HEK293 (cell line): ENCODE data around the gene SLC5A1.

ENCODE experiments used
- CTCF ChIA-PET: fragments of 350-600 bp; formaldehyde crosslinking; extraction: SDS; loops from one replicate; lab custom pipeline; 2021; ENCODE audit warnings: antibody characterized with exemption; lab: Yijun Ruan, JAX
- POLR2A ChIA-PET: fragments of 300-600 bp; formaldehyde crosslinking; extraction: SDS; loops from one replicate; lab custom pipeline; 2020; ENCODE audit warnings: antibody characterized with exemption, inconsistent platforms; lab: Yijun Ruan, JAX
- H3K27ac ChIP-seq: fragments of 200-500 bp; sonication (Bioruptor generic); 2 replicates; pipeline ENCODE4 v1.5.1; 2014; ENCODE audit warnings: low read depth, low read length, control low read depth, inconsistent platforms; ENCODE audit errors: extremely low read depth
- H3K36me3 ChIP-seq, 2 experiments: fragments of 200-500 bp in 1 of 2; sonication (Bioruptor generic) in 1 of 2; 1 replicate in 1 of 2; 2 replicates in 1 of 2; pipeline ENCODE4 v1.5.1; 2014 to 2017; ENCODE audit warnings: inconsistent platforms in 2 of 2, low read length in 2 of 2; ENCODE audit not compliant: control insufficient read depth in 2 of 2, insufficient read depth in 1 of 2
- H3K4me1 ChIP-seq: fragments of 200-500 bp; sonication (Bioruptor generic); 2 replicates; pipeline ENCODE4 v1.5.1; 2014; ENCODE audit warnings: mild to moderate bottlenecking, low read length, inconsistent platforms; ENCODE audit not compliant: control insufficient read depth, insufficient read depth
- H3K4me3 ChIP-seq: 2 replicates; pipeline ENCODE4 v1.5.1; 2011; ENCODE audit warnings: low read depth, mild to moderate bottlenecking, control low read depth, low read length, moderate library complexity
- H3K9me3 ChIP-seq: fragments of 200-500 bp; sonication (Bioruptor generic); 2 replicates; pipeline ENCODE4 v1.5.1; 2014; ENCODE audit warnings: low read depth, low read length, inconsistent platforms; ENCODE audit not compliant: control insufficient read depth, insufficient read depth
- AEBP2 ChIP-seq: fragments of 450-650 bp; formaldehyde crosslinking; IDR thresholded peaks from 2 replicates; pipeline ENCODE4 v1.5.1; 2016; ENCODE audit warnings: missing biosample characterization, missing genetic modification characterization, borderline replicate concordance
- ELK4 ChIP-seq: IDR thresholded peaks from 2 replicates; pipeline ENCODE4 v1.6.1; 2011; ENCODE audit warnings: mild to moderate bottlenecking, low read depth, low read length, borderline replicate concordance
- FEZF1 ChIP-seq: fragments of 450-650 bp; formaldehyde crosslinking; IDR thresholded peaks from 2 replicates; pipeline ENCODE4 v1.5.1; 2016; ENCODE audit warnings: missing biosample characterization, missing genetic modification characterization
- GLIS1 ChIP-seq: fragments of 450-650 bp; formaldehyde crosslinking; IDR thresholded peaks from 2 replicates; pipeline ENCODE4 v1.5.1; 2016; ENCODE audit warnings: missing biosample characterization, missing genetic modification characterization
- GLIS2 ChIP-seq: fragments of 450-650 bp; formaldehyde crosslinking; IDR thresholded peaks from 2 replicates; pipeline ENCODE4 v1.5.1; 2016; ENCODE audit warnings: missing biosample characterization, missing genetic modification characterization
- KLF9 ChIP-seq: fragments of 450-650 bp; formaldehyde crosslinking; IDR thresholded peaks from 2 replicates; pipeline ENCODE4 v1.5.1; 2016; ENCODE audit warnings: missing biosample characterization, missing genetic modification characterization, low read depth
- PRDM2 ChIP-seq: fragments of 450-650 bp; formaldehyde crosslinking; IDR thresholded peaks from 2 replicates; pipeline ENCODE4 v1.5.1; 2016; ENCODE audit warnings: missing biosample characterization, missing genetic modification characterization, borderline replicate concordance
- PRDM6 ChIP-seq: fragments of 450-650 bp; formaldehyde crosslinking; IDR thresholded peaks from 2 replicates; pipeline ENCODE4 v1.5.1; 2017; ENCODE audit warnings: missing biosample characterization, missing genetic modification characterization
- ZBTB26 ChIP-seq: fragments of 450-650 bp; formaldehyde crosslinking; optimal IDR thresholded peaks from 2 replicates; pipeline ENCODE3; 2016; ENCODE audit warnings: missing biosample characterization, mild to moderate bottlenecking, missing genetic modification characterization
- ZFP69B ChIP-seq: fragments of 450-650 bp; formaldehyde crosslinking; IDR thresholded peaks from 2 replicates; pipeline ENCODE4 v1.5.1; 2016; ENCODE audit warnings: missing biosample characterization, missing genetic modification characterization
- ZNF10 ChIP-seq: fragments of 450-650 bp; formaldehyde crosslinking; IDR thresholded peaks from 2 replicates; pipeline ENCODE4 v1.5.1; 2017; ENCODE audit warnings: missing biosample characterization, missing genetic modification characterization
- ZNF16 ChIP-seq: fragments of 450-650 bp; formaldehyde crosslinking; IDR thresholded peaks from 2 replicates; pipeline ENCODE4 v1.5.1; 2016; ENCODE audit warnings: low read depth, missing biosample characterization, missing genetic modification characterization
- ZNF175 ChIP-seq: fragments of 450-650 bp; formaldehyde crosslinking; IDR thresholded peaks from 2 replicates; pipeline ENCODE4 v1.5.1; 2016; ENCODE audit warnings: missing biosample characterization, missing genetic modification characterization
- ZNF19 ChIP-seq: fragments of 450-650 bp; formaldehyde crosslinking; IDR thresholded peaks from 2 replicates; pipeline ENCODE4; 2016; ENCODE audit warnings: missing biosample characterization, missing genetic modification characterization, low read depth
- ZNF24 ChIP-seq: fragments of 450-650 bp; formaldehyde crosslinking; IDR thresholded peaks from 2 replicates; pipeline ENCODE4 v1.5.1; 2016; ENCODE audit warnings: missing biosample characterization, missing genetic modification characterization
- ZNF335 ChIP-seq: fragments of 450-650 bp; formaldehyde crosslinking; conservative IDR thresholded peaks from 2 replicates; pipeline ENCODE4 v1.5.1; 2016; ENCODE audit warnings: missing biosample characterization, missing genetic modification characterization
- ZNF366 ChIP-seq: fragments of 450-650 bp; formaldehyde crosslinking; conservative IDR thresholded peaks from 2 replicates; pipeline ENCODE4 v1.5.1; 2016; ENCODE audit warnings: missing biosample characterization, missing genetic modification characterization
- ZNF391 ChIP-seq: fragments of 450-650 bp; formaldehyde crosslinking; IDR thresholded peaks from 2 replicates; pipeline ENCODE4 v1.5.1; 2016; ENCODE audit warnings: low read depth, missing biosample characterization, missing genetic modification characterization, borderline replicate concordance
- ZNF571 ChIP-seq: fragments of 450-650 bp; formaldehyde crosslinking; IDR thresholded peaks from 2 replicates; pipeline ENCODE4 v1.5.0; 2017; ENCODE audit warnings: missing biosample characterization, missing genetic modification characterization
- ZNF585B ChIP-seq: fragments of 450-650 bp; formaldehyde crosslinking; IDR thresholded peaks from 2 replicates; pipeline ENCODE4 v1.5.1; 2016; ENCODE audit warnings: missing biosample characterization, missing genetic modification characterization
- ZNF629 ChIP-seq: fragments of 450-650 bp; formaldehyde crosslinking; IDR thresholded peaks from 2 replicates; pipeline ENCODE4 v1.5.1; 2017; ENCODE audit warnings: missing biosample characterization, missing genetic modification characterization
- ZNF707 ChIP-seq: fragments of 450-650 bp; formaldehyde crosslinking; IDR thresholded peaks from 2 replicates; pipeline ENCODE4 v1.5.1; 2016; ENCODE audit warnings: missing biosample characterization, missing genetic modification characterization

SLC5A1 gene

GRCh38 chr22:32079130-32080089 lies 36.3 kb downstream of the SLC5A1 start:
- no peaks in the 10 kb centered on the region for H3K36me3 ChIP-seq
- H3K4me3 ChIP-seq: no peak overlapping the region
- H3K27ac ChIP-seq: no peak overlapping the region
- POLR2A ChIA-PET: no interaction called here
- TF ChIP-seq ZNF629 (peak; percentile 15; the same call in 1 of the 2 replicates), ZNF707 (no peak), PRDM6 (peak; percentile 74), GLIS1 (tag by site-specific recombination) (0 out of 2 replicates have a peak, but pooled peaks have one; percentile 9), ZNF571 (tag by site-specific recombination) (no peak), ELK4 (no peak), ZNF16 (tag by site-specific recombination) (no peak), ZNF366 (tag by site-specific recombination) (0 out of 2 replicates have a peak, but pooled peaks have one; percentile 15), ZNF10 (tag by site-specific recombination) (no peak)
- TF ChIP-seq, all 188 proteins: peak for 4
- no peaks in the 10 kb centered on the region for H3K9me3 ChIP-seq
- H3K4me1 ChIP-seq: peaks cover 12% of the 10 kb centered on the region
- CTCF ChIA-PET: interaction anchor here (0.7 to 15.2 kb wide), 7 partner anchors 8 to 611 kb away, joined by 3 to 309 read pairs (median 4); no protein-coding TSS in a partner anchor

DNA sequence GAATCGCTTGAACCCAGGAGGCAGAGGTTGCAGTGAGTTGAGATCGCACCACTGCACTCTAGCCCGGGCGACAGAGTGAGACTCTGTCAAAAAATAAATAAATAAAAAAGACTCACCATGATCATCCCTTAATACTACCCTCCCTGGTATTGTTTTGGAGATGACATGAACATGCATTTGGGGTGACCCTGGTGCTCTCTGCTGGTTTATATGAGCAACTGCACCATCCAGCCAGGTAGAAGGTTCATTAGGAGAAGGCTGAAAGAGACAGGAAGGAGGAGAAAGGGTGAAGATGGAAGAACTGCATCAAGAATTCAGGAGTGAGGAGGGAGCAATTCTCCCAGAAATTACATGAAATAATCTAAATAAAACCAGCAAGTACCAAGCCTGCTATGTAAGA lies 37.8 kb downstream of the SLC5A1 start:
- H3K27ac ChIP-seq: no peak overlapping the region
- TF ChIP-seq AEBP2 (tag by site-specific recombination): no peak
- TF ChIP-seq ZNF175 (tag by site-specific recombination): no peak
- TF ChIP-seq ZNF24 (tag by site-specific recombination): no peak
- TF ChIP-seq KLF9 (tag by site-specific recombination): no peak
- TF ChIP-seq FEZF1 (tag by site-specific recombination): no peak
- no peak for TF ChIP-seq ZNF335
- no peak for TF ChIP-seq ZNF16 (tag by site-specific recombination)
- TF ChIP-seq GLIS2 (tag by site-specific recombination): no peak
- TF ChIP-seq PRDM2: no peak
- TF ChIP-seq ZBTB26 (tag by site-specific recombination): no peak
- no peak for TF ChIP-seq ZNF391 (tag by site-specific recombination)
- TF ChIP-seq ZNF585B: no peak
- no peak for TF ChIP-seq ZFP69B
- TF ChIP-seq GLIS1 (tag by site-specific recombination): no peak
- no peak for TF ChIP-seq ZNF19

More for the DNA sequence above, 37.8 kb downstream of the SLC5A1 start:
- peaks cover 12% of the 10 kb centered on the region for H3K4me1 ChIP-seq
- H3K4me3 ChIP-seq: no peak overlapping the region
- no peaks in the 10 kb centered on the region for H3K9me3 ChIP-seq
- no peaks in the 10 kb centered on the region for H3K36me3 ChIP-seq
- CTCF ChIA-PET: interaction anchor here (0.6 to 15.2 kb wide), 16 partner anchors 9 to 416 kb away, joined by 3 to 309 read pairs (median 4); no protein-coding TSS in a partner anchor
- POLR2A ChIA-PET: no interaction called here
